Type B pancreatic cell (in vitro differentiated cells): ENCODE measurements around the gene PEX10. TPM values are rescaled to one million over a fixed set of nuclear protein-coding genes. Genes with fewer than 3 reads are reported as not detected.

Source experiments
- DNase-seq: peaks from one replicate; pipeline ENCODE4 v3.0.0; 2021; ENCODE audit warnings: mixed read lengths; ENCODE audit not compliant: unreplicated experiment; ENCODE audit errors: extremely low spot score
- H3K27ac Mint-ChIP-seq: 2 replicates; pipeline ENCODE4 v1.8.0; 2021; ENCODE audit warnings: mild to moderate bottlenecking, mixed read lengths
- H3K27me3 Mint-ChIP-seq: 2 replicates; pipeline ENCODE4 v1.8.0; 2021; ENCODE audit warnings: mixed read lengths
- H3K36me3 Mint-ChIP-seq: 2 replicates; pipeline ENCODE4 v1.8.0; 2021; ENCODE audit warnings: mixed read lengths
- H3K4me1 Mint-ChIP-seq: one replicate; pipeline ENCODE4 v1.8.0; 2021; ENCODE audit warnings: mixed read lengths; ENCODE audit not compliant: unreplicated experiment
- H3K4me3 Mint-ChIP-seq: 2 replicates; pipeline ENCODE4 v1.8.0; 2021; ENCODE audit warnings: mild to moderate bottlenecking, mixed read lengths
- H3K9me3 Mint-ChIP-seq: 2 replicates; pipeline ENCODE4 v1.8.0; 2021; ENCODE audit warnings: mixed read lengths
- CTCF ChIP-seq: fragments of 200-600 bp; sonication (generic); conservative IDR thresholded peaks from 2 replicates; pipeline ENCODE4 v1.5.0; 2021; ENCODE audit warnings: antibody characterized with exemption, mild to moderate bottlenecking
- total RNA-seq: library from RNA; stranded (reverse); gene quantifications from 2 replicates; pipeline ENCODE4 v1.2.1, GENCODE V29; 2021; ENCODE audit warnings: low replicate concordance

Gene PEX10
- total RNA-seq, 1 donor from 2014 or later = 27.3 TPM

GRCh38 chr1:2408456-2408855, 3.9 kb downstream of the PEX10 start:
- Mint-ChIP-seq H3K4me3 (no peak overlapping the region), H3K36me3 (no peaks in the 10 kb centered on the region), H3K9me3 (no peaks in the 10 kb centered on the region), H3K27me3 (no peaks in the 10 kb centered on the region), H3K4me1 (no peaks in the 10 kb centered on the region), H3K27ac (no peak overlapping the region)
- no peak for TF ChIP-seq CTCF
- DNase-seq = no peak

- Mint-ChIP-seq H3K27ac (no peak overlapping the region), H3K9me3 (no peaks in the 10 kb centered on the region), H3K4me1 (no peaks in the 10 kb centered on the region), H3K36me3 (peaks cover under 1% of the 10 kb centered on the region), H3K4me3 (no peak overlapping the region), H3K27me3 (no peaks in the 10 kb centered on the region)
- no peak for DNase-seq
- TF ChIP-seq CTCF = no peak
These were observed 4.4 kb downstream of the PEX10 start for GRCh38 chr1:2407991-2408275.

GRCh38 chr1:2407166-2407990, 5.0 kb downstream of the PEX10 start:
- Mint-ChIP-seq H3K9me3 (no peaks in the 10 kb centered on the region), H3K4me3 (no peak overlapping the region), H3K27ac (peak overlapping the region; percentile 55), H3K27me3 (no peaks in the 10 kb centered on the region), H3K36me3 (peaks cover 3% of the 10 kb centered on the region), H3K4me1 (no peaks in the 10 kb centered on the region)
- TF ChIP-seq CTCF = no peak
- no peak for DNase-seq

GRCh38 chr1:2406451-2407041, 5.8 kb downstream of the PEX10 start:
- Mint-ChIP-seq H3K27me3 (no peaks in the 10 kb centered on the region), H3K27ac (no peak overlapping the region), H3K9me3 (no peaks in the 10 kb centered on the region), H3K4me3 (no peak overlapping the region), H3K36me3 (peaks cover 3% of the 10 kb centered on the region), H3K4me1 (no peaks in the 10 kb centered on the region)
- peak; percentile 39 for TF ChIP-seq CTCF
- no peak for DNase-seq

- Mint-ChIP-seq H3K27me3 (no peaks in the 10 kb centered on the region), H3K9me3 (no peaks in the 10 kb centered on the region), H3K4me1 (no peaks in the 10 kb centered on the region), H3K36me3 (peaks cover 3% of the 10 kb centered on the region), H3K4me3 (no peak overlapping the region), H3K27ac (no peak overlapping the region)
- no peak for DNase-seq
- TF ChIP-seq CTCF = no peak
These were observed 6.6 kb downstream of the PEX10 start for GRCh38 chr1:2405588-2406295.
